KBM-7 (cell line): ENCODE results near the gene GLG1.
"Not testable (repeated sequence)": the region's sequence is repeated elsewhere in the genome, so short reads cannot be mapped to it uniquely, and the experiment has no call there.

Experiments used
- DNase-seq: peaks from one replicate; pipeline ENCODE4 v3.0.0-alpha.2; 2015
- in situ Hi-C: fragments of 300-500 bp; cut with MboI; formaldehyde crosslinking; loops from 2 replicates; pipeline ENCODE4 v1.14.3; 2020; ENCODE audit warnings: low sequenced_read_pairs, low pct_unique_long_range_greater_than_20kb, mixed read lengths

GLG1 gene

DNA sequence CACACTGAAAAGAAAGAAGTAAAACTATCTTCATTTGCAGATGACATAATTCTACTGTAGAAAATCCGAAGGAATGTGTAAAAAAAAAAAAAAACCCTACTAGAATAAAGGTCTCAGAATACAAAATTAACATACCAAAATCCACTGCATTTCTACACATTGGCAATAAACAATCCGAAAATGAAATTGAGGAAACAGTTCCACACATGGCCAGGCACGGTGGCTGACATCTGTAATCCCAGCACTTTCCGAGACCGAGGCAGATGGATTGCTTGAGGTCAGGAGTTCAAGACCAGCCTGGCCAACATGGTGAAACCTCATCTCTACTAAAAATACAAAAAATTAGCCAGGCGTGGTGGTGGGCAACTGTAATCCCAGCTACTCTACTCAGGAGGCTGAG lies 181.2 kb downstream of the GLG1 start:
- DNase-seq, in situ Hi-C loops: not testable (repeated sequence)

DNA sequence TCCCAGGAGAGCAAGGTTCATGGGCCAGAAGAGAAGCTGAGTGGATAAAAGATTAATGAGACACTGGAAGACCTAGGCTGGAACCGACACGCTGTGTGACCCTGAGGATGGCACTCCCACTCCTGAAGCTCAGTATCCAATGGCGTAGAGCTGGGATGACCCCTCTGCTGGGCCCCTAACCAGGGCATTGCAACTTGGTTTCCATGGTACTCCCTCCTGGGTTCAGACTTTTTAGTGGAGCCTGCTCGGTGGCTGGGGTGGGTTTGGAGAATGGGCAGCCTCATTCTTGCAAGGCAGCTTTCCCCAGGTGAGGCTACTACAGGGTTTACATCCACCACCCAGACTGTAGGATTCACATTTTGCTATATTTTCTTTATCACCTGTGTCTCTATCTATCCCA lies 183.2 kb downstream of the GLG1 start:
- in situ Hi-C loops, DNase-seq: not testable (repeated sequence)

DNA sequence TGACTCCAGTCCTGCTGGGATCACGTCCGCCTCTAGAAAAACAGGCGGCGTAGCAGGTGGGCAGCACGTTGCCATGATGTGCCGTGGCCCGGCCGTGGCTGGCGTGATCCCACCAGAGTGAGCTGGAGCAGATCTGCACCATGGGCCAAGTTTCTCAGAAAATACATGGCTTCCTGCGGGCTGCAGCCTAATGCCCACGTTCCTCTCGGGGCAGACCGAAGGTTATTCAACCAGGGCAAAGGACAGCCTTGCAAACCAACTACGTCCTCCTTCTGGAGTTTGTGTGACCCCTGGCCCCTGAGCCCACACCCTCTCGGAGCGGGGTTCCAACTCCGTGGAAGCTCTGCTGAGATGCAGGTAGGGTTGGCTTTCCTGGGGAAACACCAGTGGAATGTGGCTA lies 184.8 kb downstream of the GLG1 start:
- DNase-seq: not testable (repeated sequence)

DNA sequence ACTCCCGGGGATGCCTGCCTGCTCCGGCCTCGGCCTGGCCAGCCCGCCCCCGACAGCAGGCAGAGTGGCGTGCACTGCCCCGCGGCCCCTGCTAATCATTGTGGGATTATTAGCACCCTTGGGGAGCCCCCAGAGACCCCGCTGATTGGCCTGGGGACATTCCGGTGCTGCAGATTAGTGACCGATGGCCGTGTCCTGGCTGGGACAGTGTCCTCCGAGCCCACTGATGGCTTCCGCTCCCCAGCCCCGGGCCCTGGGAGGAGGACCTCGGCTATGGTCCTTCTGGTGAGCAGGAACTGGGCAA lies 185.5 kb downstream of the GLG1 start:
- in situ Hi-C loops, DNase-seq: not testable (repeated sequence)

More for the DNA sequence above, 184.8 kb downstream of the GLG1 start:
- in situ Hi-C loops: not testable (repeated sequence)

DNA sequence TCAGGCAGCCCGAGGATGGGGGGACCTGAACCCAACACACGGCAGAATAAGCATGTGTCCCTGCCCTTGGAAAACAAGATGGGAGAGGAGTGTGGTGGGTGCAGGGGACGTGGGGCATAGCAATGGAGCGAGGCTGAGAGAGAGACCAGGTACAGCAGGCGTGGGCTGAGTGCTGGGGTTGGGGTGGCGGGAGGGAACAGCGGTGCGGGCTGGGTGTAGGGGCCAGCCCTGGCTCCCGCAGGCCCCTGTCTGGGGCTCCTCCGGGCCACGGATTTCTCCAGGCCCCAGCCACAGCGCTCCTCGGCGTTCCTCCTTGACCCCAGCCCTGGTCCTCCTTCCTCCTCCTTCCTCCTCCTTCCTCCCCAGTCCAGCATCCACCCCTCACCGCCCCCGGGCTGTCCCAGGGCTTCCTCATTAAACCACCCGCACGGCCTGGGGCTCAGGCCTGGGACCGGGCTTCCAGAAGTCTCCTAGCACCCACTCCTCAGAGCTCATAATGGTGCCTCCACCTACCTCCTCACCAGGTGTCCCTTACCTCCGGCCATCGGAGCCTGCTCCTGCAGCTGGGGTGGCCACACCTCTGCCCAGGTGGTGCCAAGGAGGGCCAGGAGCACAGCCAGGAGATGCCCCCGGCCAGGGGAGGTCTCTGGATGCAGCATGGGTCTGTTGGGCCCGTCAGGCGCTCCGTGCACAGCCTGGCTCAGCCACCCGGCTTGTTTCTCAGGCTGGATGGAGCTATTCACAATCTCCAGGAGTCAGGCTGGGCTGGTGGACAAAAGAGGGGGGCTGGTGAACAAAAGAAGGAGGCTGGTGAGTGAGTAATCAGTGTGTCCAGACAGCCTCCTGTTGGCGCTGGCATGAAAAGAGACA lies 186.1 kb downstream of the GLG1 start, which contains the start of gene CLEC18B:
CLEC18B (minus strand) TSS at position 867 of the 870 bp plus-strand sequence; CDS start at position 659, 208 bp downstream.
- in situ Hi-C loops, DNase-seq: not testable (repeated sequence)

DNA sequence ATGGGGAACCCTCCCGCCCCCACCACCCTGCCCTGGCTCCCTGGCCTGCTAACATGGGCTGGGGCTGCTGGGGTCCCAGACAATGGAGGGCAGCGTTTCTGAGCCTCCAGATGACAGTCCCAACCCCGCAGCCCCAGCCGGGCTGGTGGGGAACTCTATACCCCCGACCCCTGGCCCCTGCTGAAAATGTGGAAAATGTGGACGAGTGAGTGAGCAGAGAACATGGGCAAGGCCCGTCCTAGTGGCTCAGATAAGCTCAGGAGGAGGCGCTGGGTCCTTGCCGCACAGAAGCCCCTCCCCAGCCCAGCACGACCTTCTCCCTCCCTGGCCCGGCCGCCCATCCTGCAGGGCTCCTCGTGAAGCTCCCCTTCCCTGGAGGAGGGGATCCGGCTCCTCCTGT lies 187.1 kb downstream of the GLG1 start:
- in situ Hi-C loops, DNase-seq: not testable (repeated sequence)

DNA sequence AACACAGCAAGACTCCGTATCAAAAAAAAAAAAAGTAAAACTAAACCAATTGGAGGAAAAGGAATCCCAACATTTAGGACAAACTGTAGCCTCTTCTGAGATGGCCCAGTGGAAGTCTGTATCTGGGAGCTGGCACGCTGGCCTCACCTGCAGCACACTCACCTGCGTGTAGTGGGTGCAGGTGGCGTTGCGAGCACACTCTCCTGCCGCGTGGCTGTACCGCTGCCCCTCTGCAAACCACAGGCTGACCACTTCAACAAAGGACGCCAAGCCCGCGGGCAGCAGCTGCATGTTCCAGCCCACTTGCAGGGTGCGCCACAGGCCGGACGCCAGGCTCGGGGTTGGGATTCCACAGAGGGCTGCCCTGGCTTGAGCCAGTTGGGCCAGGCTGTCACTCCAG lies 189.0 kb downstream of the GLG1 start:
- DNase-seq, in situ Hi-C loops: not testable (repeated sequence)

DNA sequence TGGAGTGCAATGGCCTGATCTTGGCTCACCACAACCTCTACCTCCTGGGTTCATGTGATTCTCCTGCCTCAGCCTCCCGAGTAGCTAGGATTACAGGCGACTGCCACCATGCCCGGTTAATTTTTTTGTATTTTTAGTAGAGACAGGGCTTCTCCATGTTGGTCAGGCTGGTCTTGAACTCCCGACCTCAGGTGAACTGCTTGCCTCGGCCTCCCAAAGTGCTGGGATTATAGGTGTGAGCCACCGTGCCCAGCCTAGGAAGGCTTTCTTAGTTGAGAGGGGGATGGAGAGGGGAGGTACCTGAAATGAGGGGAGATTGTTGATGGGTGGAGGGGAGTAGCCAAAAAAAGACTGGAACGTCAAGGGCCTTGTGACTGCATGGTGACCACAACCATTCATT lies 193.0 kb downstream of the GLG1 start:
- DNase-seq, in situ Hi-C loops: not testable (repeated sequence)

DNA sequence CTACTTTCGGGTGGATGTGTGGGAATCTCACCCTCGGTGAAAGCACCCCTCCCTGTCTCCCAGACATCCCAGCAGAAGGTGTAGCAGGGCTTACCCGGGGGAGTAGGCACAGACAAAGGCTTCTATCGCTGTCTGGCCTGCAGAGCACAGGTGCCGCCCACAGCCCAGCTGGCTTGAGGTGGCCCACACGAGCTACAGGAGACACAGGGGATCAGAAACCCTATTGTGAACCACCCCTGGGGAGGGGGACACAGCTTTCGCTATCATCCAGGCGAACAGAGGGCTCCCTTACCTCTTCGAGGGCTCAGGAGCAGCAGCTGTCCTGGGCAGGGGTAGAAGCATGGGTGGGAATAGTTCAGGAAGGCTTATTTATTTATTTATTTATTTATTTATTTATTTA lies 193.4 kb downstream of the GLG1 start:
- DNase-seq, in situ Hi-C loops: not testable (repeated sequence)

DNA sequence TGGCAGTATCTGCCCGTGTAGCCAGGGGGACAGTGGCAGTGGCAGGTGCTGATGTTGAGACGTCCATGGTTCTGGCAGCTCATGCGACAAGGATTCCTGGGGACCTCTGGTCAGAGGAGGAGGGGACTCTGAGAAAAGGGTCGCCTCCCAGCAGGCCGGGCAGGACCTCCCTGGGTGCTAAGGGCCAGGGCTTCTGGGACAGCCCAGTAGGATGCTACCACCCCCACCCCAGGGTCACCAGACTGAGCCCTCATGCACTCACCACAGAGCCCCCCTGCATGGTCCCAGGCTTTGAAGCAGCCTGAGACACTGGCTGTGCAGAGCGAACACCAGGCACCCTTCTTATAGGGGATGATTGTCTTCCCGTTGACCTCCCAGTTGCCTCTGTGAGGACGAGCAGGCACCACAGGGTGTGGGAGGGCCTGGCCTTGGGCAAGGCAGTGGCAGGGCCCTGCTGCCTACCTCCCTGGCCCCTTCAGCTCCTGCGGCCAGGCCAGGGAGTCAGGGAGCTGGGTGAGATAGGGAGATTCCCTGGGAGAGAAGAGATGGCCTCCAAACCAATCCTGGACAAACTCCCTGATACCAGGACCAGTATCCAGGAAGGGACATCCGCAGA lies 194.0 kb downstream of the GLG1 start:
- in situ Hi-C loops, DNase-seq: not testable (repeated sequence)

DNA sequence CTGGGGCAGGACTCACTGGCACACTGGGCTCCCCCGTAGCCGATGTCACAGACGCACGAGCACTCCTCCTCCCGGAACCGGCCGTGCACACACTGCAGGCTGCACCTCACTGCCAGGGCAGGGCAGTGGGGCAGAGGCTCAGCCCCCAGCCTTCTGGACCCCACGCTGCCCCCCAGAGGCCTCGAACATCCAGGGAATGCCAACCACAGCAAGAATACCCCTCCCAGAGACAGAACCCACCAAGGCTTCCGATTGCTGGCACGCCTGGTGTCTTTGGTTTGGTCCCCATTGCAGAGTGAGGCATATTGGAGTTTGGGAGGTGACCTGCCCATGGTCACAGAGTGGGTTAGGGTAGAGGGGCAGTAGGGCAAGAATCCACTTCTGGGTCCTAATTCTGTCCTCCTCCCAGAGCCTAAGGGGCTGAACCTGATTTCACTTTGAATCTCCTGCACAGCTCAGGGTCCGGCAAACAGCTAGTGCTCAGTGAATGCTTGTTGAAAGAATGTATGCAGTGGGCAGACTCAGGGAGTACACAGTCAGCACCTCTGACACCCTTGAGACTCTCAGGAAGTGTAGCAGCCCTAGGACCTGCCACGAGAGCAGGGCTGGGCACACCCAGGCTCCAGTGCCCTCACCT lies 194.7 kb downstream of the GLG1 start:
- DNase-seq, in situ Hi-C loops: not testable (repeated sequence)

DNA sequence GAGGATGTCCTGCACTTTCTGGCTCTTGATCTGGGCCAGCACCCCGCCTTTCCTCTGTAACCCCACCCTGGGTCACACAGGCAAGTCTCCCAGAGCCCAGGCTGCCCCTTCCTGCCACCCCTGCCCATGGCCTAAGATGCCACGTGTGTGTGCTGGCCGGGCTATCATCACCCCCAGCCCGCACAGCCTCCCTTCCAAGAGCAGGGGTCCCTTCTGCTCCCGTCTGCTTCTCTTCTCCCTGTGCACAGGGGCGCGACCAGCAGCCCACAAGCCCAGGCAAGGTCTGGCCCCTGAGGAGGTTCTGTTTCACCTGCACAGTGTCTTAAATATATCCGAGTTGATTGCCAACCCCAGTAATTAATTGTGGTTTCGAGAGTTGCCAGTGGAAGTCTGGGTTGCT lies 195.9 kb downstream of the GLG1 start:
- in situ Hi-C loops: not testable (repeated sequence)

DNA sequence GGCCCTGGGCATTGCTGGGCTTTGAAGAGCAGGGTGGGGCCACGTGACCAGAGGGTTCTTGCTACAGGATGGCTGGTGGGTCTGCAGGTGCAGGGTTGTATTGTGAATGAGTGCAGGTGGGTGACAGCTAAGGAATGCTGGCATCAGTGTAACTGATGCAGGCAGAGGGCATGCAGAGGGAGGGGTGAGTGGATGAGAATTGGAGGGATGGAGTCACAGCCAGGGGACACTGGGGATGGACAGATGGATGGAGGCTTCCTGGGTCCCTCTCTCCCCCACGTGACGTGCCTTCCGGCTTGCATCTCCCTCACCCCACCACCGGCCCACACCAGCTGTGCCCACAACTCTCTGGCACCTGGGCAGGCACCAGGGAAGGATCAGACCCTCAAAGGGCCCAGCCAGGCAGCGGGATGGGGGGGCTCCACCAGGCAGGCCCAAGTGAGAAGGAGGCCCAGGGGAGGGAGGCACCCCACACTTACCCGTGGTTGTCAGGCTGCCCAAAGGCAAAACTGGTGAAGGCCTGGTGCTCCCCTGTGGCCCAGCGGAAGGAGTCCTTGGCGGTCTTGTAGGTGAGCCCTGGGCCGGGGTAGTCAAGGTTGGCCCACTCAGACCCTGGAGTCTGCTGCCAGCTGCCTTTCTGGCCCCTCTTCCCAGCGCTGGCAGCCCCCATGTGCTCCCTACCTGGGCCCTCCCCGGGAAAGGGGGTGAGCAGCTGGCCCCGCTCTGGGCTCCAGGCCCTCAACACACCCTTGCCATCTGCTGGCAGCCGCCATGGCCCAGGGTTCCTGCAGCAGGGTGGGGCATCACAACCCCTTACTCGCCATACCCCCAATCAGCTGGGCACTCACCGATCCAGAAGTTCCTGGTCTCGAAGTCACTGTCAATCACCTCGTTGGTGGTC lies 196.6 kb downstream of the GLG1 start:
- in situ Hi-C loops, DNase-seq: not testable (repeated sequence)

More for the DNA sequence above, 195.9 kb downstream of the GLG1 start:
- not testable (repeated sequence) for DNase-seq

DNA sequence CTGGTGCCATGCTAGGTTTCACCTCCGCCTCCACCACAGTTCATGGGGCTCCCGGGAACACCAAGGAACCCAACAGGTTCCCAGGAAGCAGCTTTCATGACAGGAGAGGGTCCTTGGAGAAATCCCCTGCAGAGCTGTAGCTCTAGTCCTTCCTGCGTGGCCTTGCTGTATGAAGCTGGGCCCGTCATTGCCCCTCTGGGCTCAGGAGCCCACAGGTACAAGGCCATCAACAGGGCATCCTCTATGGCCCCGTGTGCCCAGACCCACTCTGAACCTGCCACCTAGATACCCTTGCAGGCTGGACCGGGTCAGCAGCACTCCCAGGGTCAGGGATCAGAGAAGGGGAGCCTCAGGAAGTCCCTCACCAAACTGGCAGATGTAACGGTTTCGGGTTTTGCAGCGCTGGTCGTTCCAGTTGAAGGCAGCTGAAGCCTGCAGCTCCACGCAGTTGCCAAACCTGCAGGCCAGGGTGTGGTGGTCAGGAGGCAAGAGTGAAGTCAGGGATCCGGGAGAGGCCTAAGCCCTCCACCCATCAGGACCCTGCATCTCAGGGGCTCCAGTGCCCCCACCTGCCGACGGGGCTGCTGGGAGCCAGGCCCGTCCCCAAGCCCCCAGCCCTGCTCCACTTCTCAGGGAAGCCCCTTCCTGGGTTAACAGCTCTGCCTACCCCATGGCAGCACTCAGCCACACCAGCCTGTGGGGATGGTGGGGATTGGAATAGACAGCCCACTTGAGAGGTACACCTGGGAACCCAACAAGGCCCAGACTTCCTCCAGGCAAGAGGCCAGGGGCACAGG lies 197.5 kb downstream of the GLG1 start:
- in situ Hi-C loops, DNase-seq: not testable (repeated sequence)

DNA sequence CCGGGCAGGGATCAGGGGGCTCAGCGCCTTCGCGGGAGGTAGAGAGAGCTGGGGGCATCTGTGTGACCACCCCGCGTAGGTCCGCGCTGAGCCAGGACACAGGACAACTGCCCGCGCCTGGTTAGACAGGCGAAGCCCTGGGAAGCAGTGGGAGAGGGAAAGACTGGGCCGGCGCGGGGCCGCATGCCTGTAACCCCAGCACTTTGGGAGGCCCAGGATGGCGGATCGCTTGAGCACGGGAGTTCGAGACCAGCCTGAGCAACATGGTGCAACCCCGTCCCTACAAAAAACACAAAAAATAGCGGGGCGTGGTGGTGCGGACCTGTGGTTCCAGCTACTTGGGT lies 199.6 kb downstream of the GLG1 start:
- in situ Hi-C loops, DNase-seq: not testable (repeated sequence)

DNA sequence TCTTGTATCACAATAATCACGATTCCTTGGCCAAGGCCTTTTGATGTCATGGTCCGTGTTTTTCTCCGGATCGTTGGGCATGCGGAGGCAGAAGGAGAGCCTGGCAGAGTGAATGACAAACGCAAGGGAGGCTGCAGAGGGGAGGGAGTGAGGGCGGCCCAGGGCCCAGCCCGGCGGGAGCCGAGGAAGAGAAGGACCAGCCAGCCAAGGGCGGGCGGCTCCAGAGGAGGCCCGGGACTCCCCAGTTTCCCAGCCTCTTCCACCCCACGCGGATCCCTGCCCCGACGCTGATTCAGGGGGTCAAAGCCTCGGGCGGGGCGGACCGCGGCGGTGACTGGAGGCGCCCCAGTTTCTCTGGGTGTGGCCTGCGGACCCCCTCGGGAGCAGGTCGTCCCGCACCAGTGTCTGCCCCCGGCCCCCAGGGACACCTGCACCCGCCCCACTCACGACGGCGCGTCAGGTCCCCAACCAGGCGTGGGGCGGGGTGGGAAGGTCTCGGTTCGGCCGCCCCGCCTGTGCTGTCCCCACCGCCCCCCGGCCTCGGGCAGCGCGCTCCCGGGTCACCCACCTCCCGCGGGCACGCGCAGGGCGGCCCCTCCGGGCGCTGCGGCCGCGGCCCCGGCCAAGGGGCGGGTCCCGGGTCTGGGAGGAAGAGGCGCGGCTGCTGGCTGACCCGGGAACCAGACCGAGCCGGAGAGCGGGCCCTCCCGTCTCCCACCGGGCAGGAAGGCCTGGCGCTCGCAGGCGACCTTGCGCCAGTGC lies 200.1 kb downstream of the GLG1 start:
- DNase-seq, in situ Hi-C loops: not testable (repeated sequence)

DNA sequence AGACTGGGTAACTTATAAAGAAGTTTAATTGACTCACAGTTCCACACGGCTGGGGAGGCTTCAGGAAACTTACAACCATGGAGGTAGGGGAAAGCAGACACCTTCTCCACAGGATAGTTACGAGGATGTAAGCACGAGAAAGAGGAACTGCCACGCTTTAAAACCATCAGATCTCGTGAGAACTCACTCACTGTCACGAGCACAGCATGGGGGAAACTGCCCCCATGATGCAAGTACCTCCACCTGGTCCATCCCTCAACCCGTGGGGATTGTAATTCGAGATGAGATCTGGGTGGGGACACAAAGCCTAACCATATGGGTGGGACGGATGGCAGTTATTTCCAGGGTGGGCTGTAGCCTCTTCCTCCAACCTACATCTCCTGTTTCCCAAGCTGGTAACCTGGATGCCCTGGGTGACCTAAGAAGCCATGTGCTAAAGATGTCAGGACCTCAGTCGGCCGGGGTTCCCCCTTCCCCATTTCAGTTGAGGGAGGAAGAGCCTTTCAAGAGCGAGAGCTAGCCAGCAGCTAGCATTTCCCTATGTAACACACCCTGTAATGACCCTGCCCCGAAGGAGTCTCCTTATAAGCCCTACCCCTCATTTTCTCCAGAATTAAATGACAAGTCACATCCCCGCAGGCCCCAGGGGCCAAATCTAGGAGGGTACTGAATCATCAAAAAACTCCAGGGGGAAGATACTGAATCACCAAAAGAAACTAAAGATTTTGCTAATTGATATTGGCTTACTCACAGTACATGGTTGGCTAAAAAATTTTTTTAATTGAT lies 202.6 kb downstream of the GLG1 start:
- in situ Hi-C loops, DNase-seq: not testable (repeated sequence)
